GM19468 (cell line): ENCODE measurements around the gene PXYLP1.

ENCODE experiments used
- ATAC-seq: cut with Tn5 transposase; IDR thresholded peaks from one replicate; pipeline ENCODE4 v1.9.1; 2021; ENCODE audit warnings: mild to moderate bottlenecking, moderate library complexity, moderate number of reproducible peaks; ENCODE audit not compliant: unreplicated experiment; ENCODE audit errors: extremely low read depth

PXYLP1 gene

DNA sequence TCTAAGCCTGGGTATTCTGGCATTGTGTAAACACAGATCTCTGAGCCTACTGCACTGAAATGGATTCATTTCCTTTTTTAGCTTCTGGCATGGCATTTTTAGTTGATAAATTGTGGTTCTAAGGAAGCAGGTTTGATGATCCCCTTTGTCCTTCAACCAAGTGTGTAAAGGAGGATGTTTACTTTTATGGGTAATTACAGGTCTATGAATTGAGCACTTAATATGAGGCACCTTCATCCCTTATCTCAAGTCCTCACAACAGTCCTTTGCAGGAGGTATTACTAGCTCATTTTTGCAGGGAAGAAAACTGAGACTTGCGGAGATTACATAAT is 105.9 kb downstream of the PXYLP1 start:
- no peak for ATAC-seq

DNA sequence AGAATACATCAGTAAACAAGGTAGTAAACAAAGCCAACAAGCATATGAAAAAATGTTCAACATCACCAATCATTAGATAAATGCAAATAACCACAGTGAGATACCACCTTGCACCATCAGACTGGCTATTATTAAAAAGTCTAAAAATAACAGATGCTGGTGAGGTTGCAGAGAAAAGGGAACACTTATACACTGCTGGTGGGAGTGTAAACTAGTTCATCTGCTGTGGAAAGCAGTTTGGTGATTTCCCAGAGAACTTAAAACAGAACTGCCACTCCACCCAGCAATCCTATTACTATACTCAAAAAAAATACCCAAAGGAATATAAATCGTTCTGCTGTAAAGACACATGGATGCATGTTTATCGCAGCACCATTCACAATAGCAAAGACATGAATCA is 106.4 kb downstream of the PXYLP1 start:
- no peak for ATAC-seq

DNA sequence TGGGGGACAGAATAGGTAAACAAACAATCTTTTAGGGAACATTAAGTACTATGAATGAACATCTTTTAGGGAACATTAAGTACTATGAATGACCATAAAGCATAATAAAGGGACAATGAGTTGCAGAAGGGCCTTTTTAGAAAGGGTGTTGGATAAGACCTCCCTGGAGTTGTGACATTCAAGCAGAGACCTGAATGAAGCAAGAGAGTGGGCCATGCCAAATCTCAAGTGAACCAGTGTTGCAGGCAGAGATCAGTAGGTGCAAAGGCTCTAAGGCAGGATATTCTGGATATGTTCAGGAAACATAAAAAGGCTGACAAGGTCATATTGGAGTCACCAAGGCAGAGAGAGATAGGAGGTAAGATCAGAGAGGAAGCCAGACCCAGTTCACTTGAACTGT is 107.3 kb downstream of the PXYLP1 start:
- ATAC-seq, result no peak

DNA sequence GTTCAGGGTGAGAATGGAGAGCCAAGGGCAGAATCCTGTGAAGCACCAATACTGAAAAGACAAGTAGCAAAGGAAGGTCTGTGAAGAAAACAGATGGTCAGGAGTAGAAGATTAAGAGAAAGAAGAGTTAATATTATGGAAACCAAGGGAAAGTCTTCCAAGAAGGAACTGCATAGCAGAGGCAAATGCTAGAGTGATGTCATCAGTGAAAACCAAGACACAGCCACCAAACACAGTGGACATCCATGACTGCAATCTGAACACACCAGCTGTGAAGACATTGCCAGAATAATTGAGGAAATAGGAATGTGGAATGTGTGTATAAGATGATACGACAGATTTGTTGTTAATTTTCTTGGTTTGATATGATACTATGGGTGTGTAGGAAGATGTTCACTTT is 109.9 kb downstream of the PXYLP1 start:
- no peak for ATAC-seq

DNA sequence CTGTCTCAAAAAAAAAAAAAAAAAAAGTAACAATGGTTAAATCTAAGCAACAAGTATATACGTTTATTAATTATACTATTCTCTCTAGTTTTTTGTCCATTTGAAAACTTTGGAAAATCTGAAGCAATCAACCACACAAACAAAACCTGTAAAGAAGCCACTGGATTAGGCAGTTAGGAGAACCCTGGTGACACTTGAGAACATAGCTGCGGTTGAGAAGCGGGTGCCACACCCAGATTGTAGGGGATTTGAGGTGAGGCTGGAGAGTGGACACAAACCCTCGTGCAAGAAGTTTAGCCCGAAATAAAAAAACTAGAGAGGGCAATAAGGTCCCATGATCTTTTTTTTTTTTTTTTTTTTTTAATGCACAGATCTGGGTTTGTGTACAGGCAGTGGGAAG is 110.8 kb downstream of the PXYLP1 start:
- ATAC-seq, result no peak

DNA sequence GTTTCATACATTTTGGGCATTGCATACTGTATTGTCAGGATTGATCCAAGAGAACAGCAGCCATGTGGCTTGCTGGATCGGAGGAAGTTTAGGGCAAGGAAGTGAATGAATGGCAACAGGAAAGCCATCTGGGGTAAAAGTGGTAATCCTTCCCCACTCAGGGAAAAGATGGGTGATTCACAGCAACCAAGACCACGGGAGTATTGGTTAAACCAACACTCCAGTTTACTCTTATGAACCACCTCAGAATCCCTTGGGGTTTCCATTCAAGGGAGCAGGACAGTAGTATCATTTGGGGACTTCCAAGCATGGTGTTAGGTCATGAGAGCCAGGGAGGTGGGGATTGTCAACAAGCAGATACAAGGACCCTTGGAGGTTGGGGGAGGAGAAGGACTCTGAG is 111.5 kb downstream of the PXYLP1 start:
- ATAC-seq, result no peak

DNA sequence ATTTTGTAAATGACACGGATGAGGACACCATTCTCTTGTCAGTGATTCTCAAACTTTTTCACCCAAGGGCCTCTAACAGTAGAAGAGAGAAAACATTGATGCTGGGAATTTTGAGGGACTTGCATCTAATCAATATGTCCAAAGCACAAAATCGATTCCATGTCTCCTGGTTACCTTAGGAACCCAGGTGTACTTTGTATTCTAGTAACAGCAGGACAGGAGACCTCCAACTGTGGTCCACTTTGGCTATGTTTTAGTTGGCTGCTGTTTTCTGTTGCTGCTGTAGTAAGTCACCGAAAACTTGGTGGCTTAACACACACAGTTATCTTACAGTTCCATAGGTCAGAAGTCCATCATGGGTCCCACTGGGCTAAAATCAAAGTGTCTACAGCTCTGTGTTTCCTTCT is 112.2 kb downstream of the PXYLP1 start:
- ATAC-seq, result no peak
